H1 (cell line): ENCODE measurements around the gene RFX2. TPM values are rescaled to one million over a fixed set of nuclear protein-coding genes. Genes with fewer than 3 reads are reported as not detected.

Source experiments
- CTCF ChIA-PET: fragments of 300-600 bp; sonication (Branson Sonifier 250); formaldehyde crosslinking; loops from one replicate; lab custom pipeline; 2021; ENCODE audit not compliant: partially characterized antibody; lab: Charles Lee
- POLR2A ChIA-PET: fragments of 300-600 bp; sonication (Branson Sonifier 250); formaldehyde crosslinking; loops from one replicate; lab custom pipeline; 2021; ENCODE audit warnings: inconsistent platforms; ENCODE audit not compliant: partially characterized antibody; lab: Charles Lee
- DNase-seq, 2 experiments: peaks; one replicate each; pipeline versions ENCODE4 v3.0.0 to v3.0.0-alpha.2; 2010 to 2022; ENCODE audit warnings: low spot score in 2 of 2, low read depth in 1 of 2, mixed read lengths in 1 of 2
- FAIRE-seq: peaks from 2 replicates; lab custom pipeline; 2011; peaks lifted over from hg19 to GRCh38; lab: Jason Lieb, UNC
- H2AFZ ChIP-seq: 2 replicates; pipeline ENCODE4 v1.8.1; 2012; ENCODE audit warnings: low read length, inconsistent platforms
- H2AK5ac ChIP-seq: 2 replicates; pipeline ENCODE4 v1.6.1; 2013; ENCODE audit warnings: low read depth, low read length
- H2BK120ac ChIP-seq: replicated peaks from 2 replicates; pipeline ENCODE3; 2013; ENCODE audit warnings: low read depth, low read length, inconsistent platforms
- H2BK12ac ChIP-seq: 2 replicates; pipeline ENCODE4 v1.6.1; 2013; ENCODE audit warnings: low read depth, low read length
- H2BK15ac ChIP-seq: 2 replicates; pipeline ENCODE4 v1.6.1; 2013; ENCODE audit warnings: low read length
- H2BK20ac ChIP-seq: 2 replicates; pipeline ENCODE4 v1.6.1; 2013; ENCODE audit warnings: low read length
- H2BK5ac ChIP-seq: 2 replicates; pipeline ENCODE4 v1.6.1; 2013; ENCODE audit warnings: low read depth, low read length
- H3K14ac ChIP-seq: 2 replicates; pipeline ENCODE4 v1.6.1; 2013; ENCODE audit warnings: inconsistent platforms; ENCODE audit not compliant: insufficient read length
- H3K18ac ChIP-seq: 2 replicates; pipeline ENCODE4 v1.6.1; 2013; ENCODE audit warnings: low read length; ENCODE audit errors: extremely low read depth
- H3K23ac ChIP-seq: 2 replicates; pipeline ENCODE4 v1.6.1; 2013; ENCODE audit warnings: inconsistent platforms; ENCODE audit not compliant: insufficient read length
- H3K23me2 ChIP-seq: 2 replicates; pipeline ENCODE4 v1.6.1; 2013; ENCODE audit warnings: low read depth, low read length
- H3K27ac ChIP-seq: 2 replicates; pipeline ENCODE4 v1.6.1; 2011; ENCODE audit warnings: low read depth, low read length, inconsistent platforms
- H3K27me3 ChIP-seq, 4 experiments: replicated peaks in 1 of 4; 1 replicate in 1 of 4; 2 replicates in 3 of 4; pipeline versions ENCODE4 v1.6.1 to v1.8.1; 2011 to 2013; ENCODE audit warnings: low read length in 3 of 4, mild to moderate bottlenecking in 3 of 4, inconsistent platforms in 2 of 4, mixed read lengths in 2 of 4, moderate library complexity in 1 of 4; ENCODE audit not compliant: control insufficient read depth in 3 of 4, insufficient read depth in 3 of 4; ENCODE audit errors: extremely low read depth in 1 of 4
- H3K36me3 ChIP-seq, 4 experiments: 2 replicates each; pipeline versions ENCODE4 v1.6.1 to v1.8.1; 2011 to 2013; ENCODE audit warnings: mild to moderate bottlenecking in 4 of 4, low read length in 3 of 4, moderate library complexity in 2 of 4, control low read depth in 1 of 4, inconsistent platforms in 1 of 4; ENCODE audit not compliant: insufficient read depth in 4 of 4, control insufficient read depth in 2 of 4
- H3K4ac ChIP-seq: replicated peaks from 2 replicates; pipeline ENCODE3; 2013; ENCODE audit warnings: low read length, low read depth, mixed read lengths, inconsistent platforms; ENCODE audit not compliant: insufficient read length
- H3K4me1 ChIP-seq, 4 experiments: replicated peaks in 1 of 4; 1 replicate in 1 of 4; 2 replicates in 3 of 4; pipeline versions ENCODE4 v1.6.1 to v1.8.1; 2011 to 2013; ENCODE audit warnings: low read length in 3 of 4, inconsistent platforms in 2 of 4, mixed read lengths in 1 of 4; ENCODE audit not compliant: insufficient read depth in 4 of 4, control insufficient read depth in 3 of 4
- H3K4me2 ChIP-seq, 2 experiments: 2 replicates each; pipeline versions ENCODE4 v1.6.1 to v1.8.1; 2011 to 2013; ENCODE audit warnings: low read depth in 2 of 2, low read length in 2 of 2, control low read depth in 1 of 2, inconsistent platforms in 1 of 2, mild to moderate bottlenecking in 1 of 2; ENCODE audit not compliant: insufficient read depth in 1 of 2
- H3K4me3 ChIP-seq, 4 experiments: fragments of 200-600, 300-600 bp in 1 of 4; sonication (generic), shearing (Covaris generic), sonication (Bioruptor Twin) in 1 of 4; 2 replicates each; pipeline versions ENCODE4 v1.5.1 to v1.8.1; 2011 to 2016; ENCODE audit warnings: low read length in 4 of 4, low read depth in 3 of 4, control low read depth in 2 of 4, inconsistent platforms in 2 of 4, mild to moderate bottlenecking in 2 of 4, mixed read lengths in 1 of 4, moderate library complexity in 1 of 4; ENCODE audit not compliant: insufficient read depth in 2 of 4; ENCODE audit errors: extremely low read depth in 1 of 4
- H3K56ac ChIP-seq: replicated peaks from 2 replicates; pipeline ENCODE3; 2013; ENCODE audit warnings: low read depth, mild to moderate bottlenecking, mixed read lengths, low read length, inconsistent platforms; ENCODE audit not compliant: insufficient read length
- H3K79me1 ChIP-seq: 2 replicates; pipeline ENCODE4 v1.6.1; 2013; ENCODE audit warnings: low read depth, low read length, control low read depth
- H3K79me2 ChIP-seq, 2 experiments: 2 replicates each; pipeline versions ENCODE4 v1.6.1 to v1.8.1; 2012 to 2013; ENCODE audit warnings: low read length in 2 of 2, mild to moderate bottlenecking in 2 of 2, inconsistent platforms in 1 of 2; ENCODE audit not compliant: insufficient read depth in 2 of 2, control insufficient read depth in 1 of 2
- H3K9ac ChIP-seq, 4 experiments: replicated peaks in 1 of 4; 1 replicate in 1 of 4; 2 replicates in 3 of 4; pipeline versions ENCODE4 v1.6.1 to v1.8.1; 2011 to 2013; ENCODE audit warnings: low read depth in 3 of 4, low read length in 3 of 4, control low read depth in 2 of 4, mild to moderate bottlenecking in 2 of 4, moderate library complexity in 2 of 4, inconsistent platforms in 1 of 4; ENCODE audit errors: extremely low read depth in 1 of 4
- H3K9me3 ChIP-seq, 2 experiments: 2 replicates each; pipeline versions ENCODE4 v1.6.1 to v1.8.1; 2012 to 2013; ENCODE audit warnings: mild to moderate bottlenecking in 2 of 2, moderate library complexity in 2 of 2, control low read depth in 1 of 2, inconsistent platforms in 1 of 2, low read depth in 1 of 2, low read length in 1 of 2, mixed read lengths in 1 of 2; ENCODE audit not compliant: insufficient read depth in 2 of 2
- H4K20me1 ChIP-seq, 2 experiments: replicated peaks in 1 of 2; 2 replicates each; pipeline versions ENCODE3 to v1.8.1; 2011 to 2013; ENCODE audit warnings: inconsistent platforms in 2 of 2, low read length in 2 of 2, mild to moderate bottlenecking in 1 of 2; ENCODE audit not compliant: insufficient read depth in 2 of 2, control insufficient read depth in 1 of 2
- H4K5ac ChIP-seq: 2 replicates; pipeline ENCODE4 v1.6.1; 2013; ENCODE audit warnings: low read length, low read depth, mixed read lengths, inconsistent platforms; ENCODE audit not compliant: insufficient read length
- H4K8ac ChIP-seq: 2 replicates; pipeline ENCODE4 v1.8.0; 2013; ENCODE audit warnings: mild to moderate bottlenecking, moderate library complexity, low read length, inconsistent platforms; ENCODE audit not compliant: insufficient read depth; ENCODE audit errors: extremely low read depth
- H4K91ac ChIP-seq: replicated peaks from 2 replicates; pipeline ENCODE3; 2013; ENCODE audit warnings: low read length, mixed read lengths, inconsistent platforms; ENCODE audit not compliant: insufficient read length
- BRCA1 ChIP-seq: IDR thresholded peaks from 2 replicates; pipeline ENCODE4 v1.6.1; 2012; ENCODE audit warnings: low read depth, low read length, improper control_type of control experiment
- CTBP2 ChIP-seq: IDR thresholded peaks from 2 replicates; pipeline ENCODE4 v1.7.0; 2011; ENCODE audit warnings: borderline replicate concordance, mild to moderate bottlenecking, moderate library complexity, mixed read lengths, low read length; ENCODE audit not compliant: insufficient read depth, insufficient read length
- GTF2F1 ChIP-seq: IDR thresholded peaks from 2 replicates; pipeline ENCODE4 v1.6.1; 2012; ENCODE audit warnings: low read depth, low read length, improper control_type of control experiment, borderline replicate concordance
- NRF1 ChIP-seq: IDR thresholded peaks from 2 replicates; pipeline ENCODE4 v1.6.1; 2011; ENCODE audit warnings: mild to moderate bottlenecking, low read depth, low read length, improper control_type of control experiment
- RNF2 ChIP-seq: fragments of 200-900, 300-1000 bp; sonication (generic); IDR thresholded peaks from 2 replicates; pipeline ENCODE4 v1.7.1; 2016; ENCODE audit warnings: borderline replicate concordance, low read depth, mild to moderate bottlenecking, antibody characterized with exemption, low read length; ENCODE audit not compliant: poor library complexity, severe bottlenecking; ENCODE audit errors: missing control alignments
- RXRA ChIP-seq: IDR thresholded peaks from 2 replicates; pipeline ENCODE4 v1.6.1; 2011; ENCODE audit warnings: low read depth, mild to moderate bottlenecking, low read length, moderate library complexity; ENCODE audit not compliant: insufficient read depth
- SAP30 ChIP-seq: fragments of 300-600 bp; sonication (generic); IDR thresholded peaks from 2 replicates; pipeline ENCODE4 v1.7.1; 2012; ENCODE audit warnings: low read length, moderate library complexity, mild to moderate bottlenecking, inconsistent platforms; ENCODE audit not compliant: insufficient read depth, insufficient replicate concordance
- SIN3A ChIP-seq, 2 experiments: IDR thresholded peaks in 1 of 2; conservative IDR thresholded peaks in 1 of 2; 2 replicates each; pipeline ENCODE4 v1.6.1; 2011 to 2012; ENCODE audit warnings: low read length in 2 of 2, improper control_type of control experiment in 1 of 2, low read depth in 1 of 2, mild to moderate bottlenecking in 1 of 2
- SIX5 ChIP-seq: IDR thresholded peaks from 2 replicates; pipeline ENCODE4 v1.6.1; 2011; ENCODE audit warnings: mild to moderate bottlenecking, low read depth, low read length
- SP2 ChIP-seq: IDR thresholded peaks from 2 replicates; pipeline ENCODE4 v1.6.1; 2012; ENCODE audit warnings: mild to moderate bottlenecking, low read length, inconsistent platforms
- SP4 ChIP-seq: IDR thresholded peaks from 2 replicates; pipeline ENCODE4 v1.6.1; 2012; ENCODE audit warnings: low read length, inconsistent platforms
- TAF7 ChIP-seq: optimal IDR thresholded peaks from 2 replicates; pipeline ENCODE3; 2011; ENCODE audit warnings: low read depth, mild to moderate bottlenecking, inconsistent platforms, low read length, moderate library complexity, borderline replicate concordance
- TCF12 ChIP-seq: IDR thresholded peaks from 2 replicates; pipeline ENCODE4 v1.6.1; 2011; ENCODE audit warnings: low read depth, mild to moderate bottlenecking, low read length
- ZNF274 ChIP-seq: IDR thresholded peaks from 2 replicates; pipeline ENCODE4 v1.7.0; 2012; ENCODE audit warnings: low read length, borderline replicate concordance; ENCODE audit errors: extremely low read depth
- WGBS, 2 experiments: shearing (Covaris generic) in 1 of 2; methylation state at CpG; one replicate each; pipeline versions ENCODE4 v1.1.6 to v1.1.7; 2013 to 2015; ENCODE audit warnings: low lambda C conversion rate in 2 of 2, mixed read lengths in 2 of 2, inconsistent platforms in 1 of 2, low coverage in 1 of 2, missing lambda C conversion rate in 1 of 2; ENCODE audit not compliant: insufficient replicate concordance in 2 of 2, insufficient coverage in 1 of 2, insufficient read length in 1 of 2; ENCODE audit errors: extremely low coverage in 1 of 2, missing lambda C conversion rate in 1 of 2; 5-methylcytosine and 5-hydroxymethylcytosine counted together
- polyA plus RNA-seq, 7 experiments: library from polyadenylated mRNA; depleted of rRNA in 3 of 7; stranded (reverse) in 5 of 7; unstranded in 2 of 7; fragments of >200 nt in 5 of 7; fragments of 200-250 nt in 2 of 7; gene quantifications; 1 replicate in 5 of 7; 2 replicates in 1 of 7; 4 replicates in 1 of 7; pipeline versions ENCODE4 v1.2.1 to v1.2.3, GENCODE V29; 2011 to 2013; ENCODE audit warnings: missing spikeins in 2 of 7, mixed read lengths in 2 of 7
- total RNA-seq: library from RNA; stranded (reverse); fragmentation: NEBNext Ultra II Directional; extraction: Animal tissue kit (Norgen Biotek cat#: 25700); gene quantifications from 2 replicates; pipeline ENCODE4 v1.2.1, GENCODE V29; 2021

Gene RFX2
- total and polyA plus RNA-seq, 2 of the 8 experiments (the other 6 are each of a cell fraction or from before 2014, with no cell fraction given): 4.8 to 5.3 TPM

DNA sequence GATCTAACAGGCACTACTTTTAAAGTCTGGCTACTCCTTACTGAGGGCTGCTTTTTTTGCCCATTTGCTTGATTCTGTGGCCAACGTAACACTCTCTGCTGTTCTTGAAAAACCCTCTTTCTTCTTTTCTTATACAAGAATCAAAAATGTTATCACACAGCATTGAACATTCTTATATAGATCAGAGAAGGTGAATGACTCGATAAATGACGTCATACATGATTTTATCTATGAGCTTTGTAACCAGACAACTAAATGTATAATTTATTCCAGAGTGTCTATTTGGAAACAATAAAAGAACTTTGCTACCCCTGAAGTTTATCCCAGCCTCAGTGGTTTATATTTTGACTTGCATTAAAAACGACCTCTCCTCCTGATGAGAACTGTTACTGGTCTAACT is 12.4 kb downstream of the RFX2 start:
- Histone ChIP-seq H3K4me1 (no peaks in the 10 kb centered on the region; a peak in 1 of 7 replicates), H3K23ac (no peak overlapping the region), H2BK5ac (no peak overlapping the region), H3K14ac (no peak overlapping the region), H2BK20ac (no peak overlapping the region), H3K9me3 (no peaks in the 10 kb centered on the region), H3K27ac (no peak overlapping the region), H2BK120ac (no peak overlapping the region), H2BK12ac (no peak overlapping the region), H3K56ac (no peak overlapping the region), H3K27me3 (peaks cover 0 to 4% (median 2%) of the 10 kb centered on the region in 4 experiments; a peak in 3 of 7 replicates), H3K4me2 (no peak overlapping the region), H4K20me1 (no peaks in the 10 kb centered on the region), H3K36me3 (no peaks in the 10 kb centered on the region), H3K4me3 (no peak overlapping the region), H3K18ac (no peak overlapping the region), H4K5ac (no peak overlapping the region), H2BK15ac (no peak overlapping the region), H2AFZ (no peak overlapping the region), H2AK5ac (no peak overlapping the region), H3K79me1 (no peaks in the 10 kb centered on the region), H4K91ac (no peak overlapping the region), H3K79me2 (no peaks in the 10 kb centered on the region), H3K4ac (no peak overlapping the region), H3K9ac (no peak overlapping the region; a peak in 1 of 7 replicates), H4K8ac (no peak overlapping the region), H3K23me2 (no peaks in the 10 kb centered on the region)
- DNase-seq (no peak), FAIRE-seq (no peak)
- ChIA-PET CTCF (interaction anchor here (1.5 to 2.1 kb wide), 2 partner anchors 18 to 50 kb away, joined by 3 to 13 read pairs; no protein-coding TSS in a partner anchor), POLR2A (interaction anchor here (1.1 kb wide), 1 partner anchor 11 kb away, joined by 3 read pairs; no protein-coding TSS in a partner anchor)
- WGBS, 2 experiments: 76% methylated on average over 4 of the region's 4 CpGs; no CpG with 5 or more reads in 1 of the 2 experiments
- TF ChIP-seq SIX5: no peak
- no peak for TF ChIP-seq TAF7
- no peak for TF ChIP-seq CTBP2
- TF ChIP-seq SP2: no peak
- no peak for TF ChIP-seq NRF1
- TF ChIP-seq RNF2: no peak
- no peak for TF ChIP-seq GTF2F1
- no peak for TF ChIP-seq TCF12
- TF ChIP-seq ZNF274: no peak
- TF ChIP-seq SAP30: no peak
- no peak for TF ChIP-seq BRCA1
- TF ChIP-seq SP4: no peak
- TF ChIP-seq SIN3A (conservative IDR thresholded peaks at IDR 0.05 in 1 of 2, IDR thresholded peaks at IDR 0.05 in 1 of 2; ENCODE audit: low read depth in 1 of 2, low read length in 2 of 2): no peak
- no peak for TF ChIP-seq RXRA
